Muscle of arm (tissue), 12 donors: ENCODE data around the gene IGFBP7. TPM values are rescaled to one million over a fixed set of nuclear protein-coding genes. Genes with fewer than 3 reads are reported as not detected.

Experiments used
- DNase-seq: peaks from one replicate; pipeline ENCODE4 v3.0.0-alpha.2; 2013
- polyA plus RNA-seq, 12 donors: library from polyadenylated mRNA; unstranded; fragments of 120-200 nt; gene quantifications; one replicate each; pipeline ENCODE4 v1.2.1, GENCODE V29; 2013; ENCODE audit not compliant: insufficient read length in 12 of 12

Gene IGFBP7
- polyA plus RNA-seq, 12 donors: 114 to 158 (median 134) TPM; not detected in 1

DNA sequence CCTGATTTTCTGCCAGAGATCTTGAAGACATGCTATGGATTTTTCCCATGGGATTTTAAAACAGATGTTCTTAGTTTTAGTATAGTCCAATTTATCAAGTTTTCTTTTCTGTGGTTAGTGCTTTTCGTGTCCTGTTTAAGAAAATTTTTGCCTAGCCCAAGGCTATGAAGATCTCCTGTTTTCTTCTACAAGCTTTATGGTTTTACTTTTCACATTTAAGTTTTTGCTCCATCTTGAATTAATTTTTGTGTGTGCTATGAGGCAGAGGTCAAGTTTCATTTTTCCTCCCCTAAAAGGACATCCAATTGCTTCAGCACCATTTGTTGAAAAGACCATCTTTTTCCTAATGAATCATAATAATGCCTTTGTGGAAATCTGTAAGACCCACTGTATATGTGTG, 65.9 kb downstream of the IGFBP7 start:
- DNase-seq: no peak

DNA sequence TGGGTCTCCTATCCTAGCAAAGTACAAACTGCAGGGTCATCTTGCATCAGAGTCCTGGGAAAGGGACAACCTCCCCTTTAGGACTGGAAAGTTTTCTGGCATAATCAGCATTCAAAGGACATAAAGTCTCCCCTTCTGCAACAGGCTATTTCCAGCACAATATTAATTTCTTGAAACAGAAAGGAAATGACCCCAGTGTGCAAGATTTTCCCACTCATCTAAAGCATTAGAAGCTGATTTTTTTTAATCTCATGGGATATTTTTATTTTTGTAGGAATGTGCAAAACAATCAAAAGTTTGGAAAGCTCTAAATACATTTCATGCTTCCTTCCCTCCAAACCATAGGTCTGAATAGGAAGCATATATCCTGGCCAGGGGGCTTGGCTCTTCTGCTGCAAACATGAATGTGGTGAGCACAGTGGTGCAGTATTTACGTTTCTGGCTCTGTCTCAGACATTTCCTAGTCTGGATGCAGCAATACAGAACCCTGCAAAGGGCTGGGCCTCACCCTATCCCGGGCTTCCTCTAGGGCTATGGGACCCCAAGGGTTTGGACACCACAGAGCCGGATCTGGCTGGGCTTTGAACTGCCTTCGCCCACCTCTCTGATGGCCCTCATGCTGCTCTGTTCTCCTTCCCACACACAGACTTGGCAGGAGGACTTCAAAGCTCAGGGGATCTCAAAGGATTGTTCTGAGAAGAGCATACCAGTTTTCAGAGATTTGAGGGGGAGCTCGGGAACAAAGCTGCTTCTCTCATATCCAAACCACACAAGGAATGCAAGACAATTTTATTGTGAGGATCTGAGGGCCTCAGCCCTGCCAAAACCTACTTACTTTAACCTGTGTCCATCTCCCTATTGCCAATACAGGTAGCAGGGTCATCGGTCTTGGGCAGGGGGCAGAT, 66.6 kb downstream of the IGFBP7 start:
- DNase-seq: peak; percentile 87

DNA sequence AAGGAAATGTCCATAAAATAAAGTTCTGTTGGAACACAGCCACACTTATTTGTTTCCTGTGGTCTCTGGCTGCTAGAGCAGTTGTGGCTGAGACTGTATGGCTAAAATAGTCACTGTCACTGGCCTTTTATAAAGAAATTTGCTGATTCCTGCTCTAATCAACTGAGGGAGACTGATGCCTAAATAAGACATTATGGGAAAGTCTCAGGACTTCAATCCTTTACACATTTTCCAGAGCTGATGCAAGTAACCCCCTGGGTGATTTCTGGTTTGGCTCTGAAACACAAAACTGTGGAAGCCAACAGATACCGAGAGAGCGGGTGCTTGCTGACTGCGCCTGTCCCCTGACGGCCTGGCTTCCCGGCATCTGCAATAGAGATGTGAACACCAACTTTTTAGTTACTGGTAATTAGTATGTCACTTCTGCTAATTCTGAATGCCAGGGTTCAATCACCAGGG, 67.4 kb downstream of the IGFBP7 start:
- peak; percentile 63 for DNase-seq

DNA sequence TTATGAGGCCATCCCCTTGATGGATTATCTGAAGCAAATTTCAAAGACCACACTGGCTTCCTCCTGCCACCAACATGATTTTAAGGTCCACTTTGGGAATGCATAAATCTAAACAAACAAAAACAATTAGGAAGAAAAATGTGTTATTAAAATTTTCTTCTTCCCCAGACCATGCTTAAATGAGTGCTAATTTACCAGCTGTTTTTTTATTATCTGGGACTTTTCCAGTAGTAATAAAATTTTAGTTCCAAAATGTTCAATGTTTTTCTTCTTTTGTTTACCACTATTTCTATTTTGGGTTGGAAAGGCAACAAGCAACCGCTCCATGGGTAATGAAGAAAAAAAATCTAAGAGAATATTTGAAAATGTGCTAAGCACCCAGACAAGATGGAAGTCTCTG, 69.2 kb downstream of the IGFBP7 start:
- no peak for DNase-seq

DNA sequence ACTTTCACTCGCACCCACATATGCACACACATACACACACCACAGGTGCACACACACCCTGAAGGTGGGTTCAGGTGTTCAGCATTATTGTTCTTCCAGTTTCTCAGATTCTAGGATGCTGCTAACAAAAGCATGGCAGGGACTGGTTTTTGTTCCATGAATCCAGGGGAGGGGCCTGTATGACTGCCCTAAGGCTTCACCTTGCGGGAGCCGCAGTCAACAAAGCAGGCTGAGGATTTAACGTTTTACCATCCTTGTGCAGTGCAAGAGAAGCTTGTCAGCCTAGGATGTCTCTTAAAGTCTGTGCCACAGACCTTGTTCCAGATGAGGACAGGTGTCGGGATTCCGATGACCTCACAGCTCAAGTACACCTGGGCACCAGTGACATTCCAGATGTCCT, 69.7 kb downstream of the IGFBP7 start:
- no peak for DNase-seq

DNA sequence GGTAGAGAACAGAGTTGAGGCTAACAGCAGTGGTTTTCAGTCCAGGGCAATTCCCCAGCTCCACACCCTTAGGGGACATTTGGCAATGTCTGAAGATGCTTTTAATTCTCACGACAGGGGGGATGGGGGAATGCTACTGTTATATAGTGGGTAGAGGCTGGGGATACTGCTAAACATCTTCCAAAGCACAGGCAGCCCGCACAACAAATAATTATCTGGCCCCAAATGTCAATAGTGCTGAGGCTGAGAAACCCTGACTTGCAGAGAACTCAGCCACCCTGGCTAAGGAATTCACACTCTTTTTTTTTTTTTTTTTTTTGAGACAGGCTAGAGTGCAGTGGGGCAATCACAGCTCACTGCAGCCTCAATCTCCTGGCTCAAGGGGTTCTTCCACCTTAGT, 70.8 kb downstream of the IGFBP7 start:
- no peak for DNase-seq

DNA sequence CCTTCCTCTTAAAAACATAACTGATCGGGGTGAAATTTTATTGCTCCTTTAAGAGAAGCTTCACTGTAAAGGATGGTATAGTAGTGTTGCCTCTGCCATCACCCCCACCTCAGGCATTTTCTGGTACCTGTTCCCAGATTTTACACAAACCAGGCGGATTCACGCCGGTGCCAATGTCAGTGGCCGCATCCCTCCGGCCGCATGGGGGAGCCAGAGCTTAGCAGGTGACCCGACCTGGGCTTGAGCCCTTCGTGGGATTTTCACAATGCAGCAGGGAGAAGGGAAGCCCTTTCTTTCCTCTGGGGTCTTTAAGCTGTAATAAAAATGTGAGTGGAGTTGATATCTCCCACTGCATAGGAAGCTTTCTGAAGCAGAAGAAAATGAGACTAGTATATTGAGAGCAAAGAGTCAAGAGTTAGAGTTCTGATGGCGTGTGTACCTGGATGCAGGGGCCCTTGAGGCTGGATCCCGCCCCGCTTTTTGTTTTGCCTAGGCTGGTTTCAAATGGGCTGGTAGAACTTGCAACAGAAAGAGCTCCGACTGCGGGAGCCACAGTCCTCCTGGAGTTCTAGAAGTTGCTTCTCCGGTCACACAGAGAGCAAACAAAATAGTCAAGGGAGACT, 72.1 kb downstream of the IGFBP7 start:
- peak; percentile 26 for DNase-seq

DNA sequence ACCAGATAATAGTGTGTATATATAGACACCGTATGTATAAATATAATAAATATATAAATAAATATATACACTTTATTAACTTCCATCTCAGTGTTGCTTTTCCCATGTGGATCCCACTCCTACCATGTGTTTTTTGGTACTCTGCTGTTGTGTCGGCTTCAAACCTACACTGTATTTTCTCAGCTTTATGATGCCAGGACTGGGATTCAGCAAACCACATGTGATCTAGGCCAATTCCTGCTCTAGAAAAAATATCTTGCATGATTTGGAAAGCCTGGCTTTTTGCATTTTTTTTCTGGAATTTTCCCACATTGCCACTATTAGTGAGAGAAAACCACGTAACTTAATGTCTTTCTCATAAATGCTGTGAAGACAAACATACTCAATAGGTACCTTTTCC, 75.7 kb downstream of the IGFBP7 start:
- no peak for DNase-seq

DNA sequence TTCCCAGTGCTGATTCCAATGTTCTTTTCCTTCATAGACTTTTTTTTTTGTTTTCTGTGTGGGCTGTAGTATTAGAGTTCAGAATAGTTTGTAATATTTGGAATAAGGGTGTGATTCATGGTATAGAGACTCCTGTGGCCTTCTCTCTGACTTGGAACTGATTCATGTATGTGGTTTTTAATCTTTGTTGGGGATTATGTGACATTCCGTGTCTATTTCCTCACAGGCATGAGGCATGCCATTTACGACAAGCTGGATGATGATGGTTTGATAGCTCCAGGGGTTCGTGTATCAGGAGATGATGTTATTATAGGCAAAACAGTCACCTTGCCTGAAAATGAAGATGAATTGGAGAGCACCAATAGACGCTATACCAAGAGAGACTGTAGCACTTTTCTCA, 87.1 kb downstream of the IGFBP7 start:
- DNase-seq: no peak

DNA sequence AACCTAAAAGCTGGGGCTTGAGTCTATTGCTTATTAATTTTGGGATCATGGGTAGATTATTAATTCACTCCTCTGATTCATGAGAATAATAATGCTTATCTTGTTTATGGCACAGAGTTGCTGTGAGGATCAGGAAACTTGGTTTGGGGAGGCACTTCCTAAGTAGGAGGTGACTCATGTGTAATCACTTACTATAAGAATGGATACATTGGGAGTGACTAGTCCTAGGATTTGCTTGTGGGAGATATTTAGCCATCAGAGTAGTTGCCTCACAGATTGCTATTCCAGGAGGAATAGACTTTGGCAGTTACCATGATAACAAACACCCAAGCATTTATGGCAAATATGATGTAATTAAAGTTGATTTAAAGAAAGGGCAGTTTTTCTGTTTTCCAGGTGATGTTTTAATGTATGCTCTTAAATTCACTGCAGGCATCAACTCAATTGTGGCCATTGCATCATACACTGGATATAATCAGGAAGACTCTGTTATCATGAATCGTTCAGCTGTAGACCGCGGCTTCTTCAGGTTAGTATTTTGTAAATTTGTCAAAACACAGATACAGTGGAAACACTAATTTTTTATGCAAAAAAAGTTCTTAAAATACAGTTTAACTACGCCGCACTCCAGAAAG, 89.6 kb downstream of the IGFBP7 start:
- no peak for DNase-seq

DNA sequence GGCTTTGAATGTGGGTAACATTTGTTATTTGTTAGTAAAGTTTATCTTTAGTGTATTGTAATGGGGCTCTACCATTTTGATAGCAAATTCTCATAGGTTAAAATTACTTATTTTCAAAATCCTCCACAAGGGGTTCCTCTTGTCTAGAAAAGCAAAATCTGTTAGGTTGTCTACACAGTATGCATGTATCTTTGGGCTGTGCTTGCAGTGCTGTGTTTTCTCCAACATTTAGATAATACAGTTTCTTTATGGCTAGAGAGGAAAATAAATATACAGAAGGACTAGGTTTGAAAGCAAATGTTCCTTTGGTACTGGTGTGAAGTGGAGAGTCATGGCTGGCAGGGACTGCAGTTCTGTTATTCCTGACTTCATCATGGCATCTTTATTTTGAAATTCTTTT, 91.2 kb downstream of the IGFBP7 start:
- DNase-seq: no peak

DNA sequence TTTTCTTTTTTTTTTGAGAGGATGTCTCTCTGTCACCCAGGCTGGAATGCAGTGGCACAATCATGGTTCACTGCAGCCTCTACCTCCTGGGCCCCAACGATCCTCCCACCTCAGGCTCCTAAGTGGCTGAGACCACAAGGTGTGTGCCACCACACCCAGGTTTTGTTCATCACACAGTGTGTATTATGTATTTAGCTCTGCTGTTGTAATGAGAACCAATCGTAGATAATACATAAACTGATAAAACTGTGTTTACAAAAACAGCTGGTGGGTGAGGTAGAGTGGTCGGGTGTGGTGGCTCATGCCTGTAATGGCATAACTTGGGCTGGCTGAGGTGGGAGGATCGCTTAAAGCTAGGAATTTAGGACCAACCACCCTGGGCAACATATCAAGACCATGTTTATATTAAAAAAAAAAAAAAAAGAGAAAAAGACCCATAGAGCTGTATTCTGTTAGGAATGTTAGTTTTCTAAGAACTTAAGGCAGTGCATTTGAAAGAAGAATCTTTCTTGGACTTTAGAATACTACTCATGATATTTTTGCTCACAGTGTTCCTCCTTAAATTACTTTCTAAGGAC, 96.6 kb downstream of the IGFBP7 start:
- DNase-seq: no peak

DNA sequence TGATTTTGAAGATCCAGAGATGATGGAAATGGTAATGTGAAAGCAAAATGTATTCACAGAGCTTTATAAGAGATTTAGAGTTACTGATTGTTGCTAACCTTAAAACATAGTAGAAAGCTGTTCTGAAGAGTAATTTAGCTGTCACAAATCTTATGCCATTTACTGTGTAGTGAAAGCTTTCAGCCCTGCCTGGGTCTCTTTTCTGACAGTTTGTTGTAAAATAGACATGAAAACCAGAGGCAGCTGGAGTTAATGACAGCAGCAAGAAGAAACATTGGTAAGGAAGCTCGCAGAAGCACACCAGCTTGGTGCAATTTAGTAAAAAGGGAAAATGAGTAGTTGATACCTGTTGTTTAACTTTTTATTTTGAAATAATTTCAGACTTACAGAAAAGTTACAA, 110.4 kb downstream of the IGFBP7 start:
- DNase-seq: no peak

DNA sequence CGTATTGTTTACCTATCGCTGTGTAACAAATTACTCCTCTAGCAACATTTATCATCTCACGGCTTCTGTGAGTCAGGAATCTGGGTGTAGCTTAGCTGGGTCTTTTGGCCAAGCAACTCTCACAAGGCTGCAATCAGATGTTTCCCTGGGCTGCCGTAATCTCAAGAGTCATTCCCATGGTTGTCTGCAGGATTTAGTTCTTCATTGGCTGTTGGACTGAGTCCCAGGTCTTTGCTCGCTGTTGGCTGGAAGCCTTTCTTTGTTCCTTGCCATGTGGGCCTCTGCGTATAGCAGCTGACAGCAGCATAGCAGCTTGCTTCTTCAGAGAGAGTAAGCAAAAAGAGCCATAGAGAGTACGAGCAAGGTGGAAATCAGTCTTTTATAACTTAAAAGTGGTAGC, 114.7 kb downstream of the IGFBP7 start:
- peak; percentile 73 for DNase-seq

DNA sequence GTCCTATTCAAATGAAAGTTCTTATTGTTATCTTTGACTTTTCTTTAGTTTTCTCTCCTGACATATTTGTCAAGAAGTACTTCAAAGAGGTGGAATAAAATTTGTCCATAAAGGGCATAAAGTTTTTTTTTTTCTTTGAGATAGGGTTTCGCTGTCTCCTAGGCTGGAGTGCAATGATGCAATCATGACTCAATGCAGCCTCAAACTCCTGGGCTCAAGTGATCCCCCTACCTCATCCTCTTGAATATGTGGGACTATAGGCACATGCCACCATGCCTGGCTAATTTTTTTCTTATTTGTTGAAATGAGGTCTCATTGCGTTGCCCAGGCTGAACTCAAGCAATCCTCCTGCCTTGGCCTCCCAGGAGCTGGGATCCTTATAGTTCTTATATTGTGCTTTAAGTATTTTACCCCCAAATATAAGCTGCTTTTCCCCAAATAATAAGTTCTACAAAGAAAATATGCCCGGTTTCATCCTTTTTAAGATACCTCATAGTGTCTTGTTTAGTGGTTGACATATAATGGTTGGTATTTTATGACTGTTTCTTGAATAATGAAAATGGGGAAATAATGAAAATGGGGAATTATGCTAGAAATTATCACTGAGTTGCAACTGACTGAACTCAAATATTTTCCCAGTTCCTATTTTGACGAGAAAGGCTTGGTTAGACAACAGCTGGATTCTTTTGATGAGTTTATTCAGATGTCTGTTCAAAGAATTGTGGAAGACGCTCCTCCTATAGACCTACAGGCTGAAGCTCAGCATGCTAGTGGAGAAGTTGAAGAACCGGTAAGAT, 119.9 kb downstream of the IGFBP7 start:
- no peak for DNase-seq

DNA sequence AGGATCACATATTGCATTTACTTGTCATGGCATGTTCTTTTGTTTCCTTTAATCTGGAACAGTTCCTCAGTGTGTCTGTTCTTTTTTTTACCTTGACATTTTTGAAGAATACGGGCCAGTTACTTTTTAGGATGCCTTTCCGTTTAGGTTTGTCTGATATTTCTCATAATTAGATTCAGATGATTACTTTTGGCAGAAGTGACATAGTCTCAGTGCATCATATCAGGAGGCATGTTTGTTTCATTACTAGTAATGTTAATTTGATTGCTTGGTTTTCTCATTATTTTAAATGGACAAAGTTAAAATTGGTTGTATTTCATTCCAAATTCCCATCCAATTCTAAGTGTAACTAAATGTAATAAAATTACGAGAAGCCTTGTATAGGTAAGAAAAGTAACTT, 123.2 kb downstream of the IGFBP7 start:
- no peak for DNase-seq

DNA sequence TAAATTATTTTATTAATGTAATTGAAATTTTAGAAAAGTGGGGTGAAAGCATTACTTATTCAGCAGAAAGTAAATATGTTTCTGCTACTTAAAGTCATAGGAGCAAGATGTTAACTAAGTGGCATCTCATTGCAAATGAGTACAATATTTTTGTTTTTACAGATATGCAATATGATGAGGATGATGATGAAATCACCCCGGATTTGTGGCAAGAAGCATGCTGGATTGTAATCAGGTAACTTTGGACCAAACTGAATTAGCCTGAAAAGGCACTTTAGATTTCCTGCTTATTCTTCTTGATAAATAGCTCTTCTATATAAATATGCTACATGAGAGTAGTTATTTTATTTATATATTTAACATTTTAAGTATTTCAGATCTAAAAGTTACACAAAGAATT, 124.0 kb downstream of the IGFBP7 start:
- no peak for DNase-seq

DNA sequence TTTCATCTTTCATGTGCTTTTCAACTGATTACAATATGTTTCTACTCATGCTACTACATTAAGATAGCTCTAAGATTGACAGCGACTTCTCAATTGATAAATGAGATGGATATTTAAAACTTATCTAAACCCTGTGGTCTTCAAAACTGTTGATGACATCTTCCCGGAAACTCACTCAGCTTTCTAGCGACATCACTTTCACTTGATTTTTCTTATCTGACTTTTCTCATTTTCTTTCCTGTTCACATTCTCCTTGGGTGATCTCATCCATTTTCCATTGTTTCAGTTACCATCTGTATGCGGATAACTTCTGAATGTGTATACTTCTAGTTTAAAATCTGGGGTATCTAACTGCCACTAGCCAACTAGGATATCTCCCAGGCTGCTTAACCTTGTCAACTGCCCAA, 128.4 kb downstream of the IGFBP7 start:
- DNase-seq: no peak
